Mucosa of descending colon (tissue), 3 donors: Measurements from ENCODE around the gene GPAT2. TPM values are rescaled to one million over a fixed set of nuclear protein-coding genes. Genes with fewer than 3 reads are reported as not detected.
"Not testable (repeated sequence)": the region's sequence is repeated elsewhere in the genome, so short reads cannot be mapped to it uniquely, and the experiment has no call there.

ENCODE experiments used
- ATAC-seq: fragments of 200-7000 bp; cut with Tn5 transposase; one replicate; pipeline ENCODE4 v1.9.1; 2020; ENCODE audit warnings: mild to moderate bottlenecking, moderate library complexity
- DNase-seq, 3 donors: peaks; one replicate each; pipeline ENCODE4 v3.0.0-alpha.2; 2020
- H3K36me3 ChIP-seq: fragments of 200-600 bp; one replicate; pipeline ENCODE4 v1.8.0; 2021; ENCODE audit warnings: low read depth, mild to moderate bottlenecking
- H3K4me1 ChIP-seq: fragments of 200-600 bp; one replicate; pipeline ENCODE4 v1.8.0; 2021; ENCODE audit warnings: low read depth, mild to moderate bottlenecking
- H3K4me3 ChIP-seq: fragments of 200-600 bp; one replicate; pipeline ENCODE4 v1.8.0; 2021; ENCODE audit warnings: mild to moderate bottlenecking
- H3K9me3 ChIP-seq: fragments of 200-600 bp; one replicate; pipeline ENCODE4 v1.8.0; 2021; ENCODE audit warnings: mild to moderate bottlenecking
- CTCF ChIP-seq: fragments of 200-600 bp; IDR thresholded peaks from one replicate; pipeline ENCODE4 v1.8.0; 2022; ENCODE audit warnings: antibody characterized with exemption, mild to moderate bottlenecking
- intact Hi-C, 2 donors: fragments of 100-400 bp; cut with DNase I in 1 of 2; cut with micrococcal nuclease in 1 of 2; formaldehyde crosslinking; loops; one replicate each; pipeline versions ENCODE4 v1.11.0 to v1.11.1; 2022; cut with DNase I, micrococcal nuclease
- total RNA-seq, 3 donors: library from RNA; stranded (reverse); fragmentation: NEBNext Ultra II Directional in 2 of 3; extraction: Animal tissue kit (Norgen Biotek cat#: 25700) in 2 of 3; gene quantifications; one replicate each; pipeline versions ENCODE4 v1.2.1 to v1.2.4, GENCODE V29; 2021 to 2023
- donor health status: DM: no; HTN: no; CAD: no; lungs with moderate emphysema.
- donor health status: DM: no; HTN: no; CAD: no.
- donor health status: DM: no; HTN: yes; CAD: no.

The GPAT2 gene
- total RNA-seq, 3 donors from 2014 or later = 3.2 to 3.3 (median 3.2) TPM

GRCh38 chr2:96075199-96075771 lies 40.6 kb upstream of the GPAT2 start:
- intact Hi-C loops = no loop called here
- Histone ChIP-seq H3K36me3 (no peaks in the 10 kb centered on the region), H3K4me3 (no peak overlapping the region), H3K4me1 (no peaks in the 10 kb centered on the region), H3K9me3 (no peaks in the 10 kb centered on the region)
- no peak for DNase-seq
- no peak for TF ChIP-seq CTCF
- no peak for ATAC-seq

GRCh38 chr2:96074156-96074555 lies 39.4 kb upstream of the GPAT2 start:
- Histone ChIP-seq H3K36me3 (no peaks in the 10 kb centered on the region), H3K4me3 (no peak overlapping the region), H3K9me3 (no peaks in the 10 kb centered on the region), H3K4me1 (no peaks in the 10 kb centered on the region)
- DNase-seq (no peak), ATAC-seq (no peak)
- no peak for TF ChIP-seq CTCF
- intact Hi-C loops = no loop called here

GRCh38 chr2:96073170-96073775 lies 38.6 kb upstream of the GPAT2 start:
- no peaks in the 10 kb centered on the region for H3K4me1 ChIP-seq
- H3K9me3 ChIP-seq = no peaks in the 10 kb centered on the region
- DNase-seq (no peak), ATAC-seq (no peak)
- intact Hi-C loops = no loop called here
- no peaks in the 10 kb centered on the region for H3K36me3 ChIP-seq
- no peak for TF ChIP-seq CTCF
- H3K4me3 ChIP-seq = no peak overlapping the region

GRCh38 chr2:96072746-96073145 lies 38.0 kb upstream of the GPAT2 start:
- ATAC-seq = no peak
- no peak for TF ChIP-seq CTCF

GRCh38 chr2:96071977-96072491 lies 37.3 kb upstream of the GPAT2 start:
- H3K36me3 ChIP-seq, intact Hi-C loops, H3K4me1 ChIP-seq, ATAC-seq, DNase-seq, H3K9me3 ChIP-seq, H3K4me3 ChIP-seq: not testable (repeated sequence)

More at GRCh38 chr2:96072746-96073145, 38.0 kb upstream of the GPAT2 start:
- Histone ChIP-seq H3K36me3 (no peaks in the 10 kb centered on the region), H3K4me3 (no peak overlapping the region), H3K9me3 (no peaks in the 10 kb centered on the region), H3K4me1 (no peaks in the 10 kb centered on the region)
- intact Hi-C loops = no loop called here
- no peak for DNase-seq

- ATAC-seq, H3K4me1 ChIP-seq, intact Hi-C loops, H3K36me3 ChIP-seq, H3K4me3 ChIP-seq, DNase-seq, H3K9me3 ChIP-seq: not testable (repeated sequence)
Observed at GRCh38 chr2:96071087-96071976, 36.6 kb upstream of the GPAT2 start.

GRCh38 chr2:96070351-96070750 lies 35.6 kb upstream of the GPAT2 start:
- ATAC-seq, H3K9me3 ChIP-seq, H3K4me1 ChIP-seq, H3K36me3 ChIP-seq, intact Hi-C loops, H3K4me3 ChIP-seq, DNase-seq: not testable (repeated sequence)

GRCh38 chr2:96069878-96070277 lies 35.2 kb upstream of the GPAT2 start:
- intact Hi-C loops, H3K4me3 ChIP-seq: not testable (repeated sequence)

GRCh38 chr2:96067902-96068581 lies 33.3 kb upstream of the GPAT2 start:
- H3K9me3 ChIP-seq, H3K4me1 ChIP-seq, DNase-seq, intact Hi-C loops, H3K4me3 ChIP-seq, H3K36me3 ChIP-seq: not testable (repeated sequence)
- ATAC-seq = peak; percentile 9

More at GRCh38 chr2:96069878-96070277, 35.2 kb upstream of the GPAT2 start:
- not testable (repeated sequence) for H3K4me1 ChIP-seq, ATAC-seq, H3K9me3 ChIP-seq, H3K36me3 ChIP-seq, DNase-seq
